K562 (cell line): ENCODE data around the gene SLC19A3. TPM values are rescaled to one million over a fixed set of nuclear protein-coding genes. Genes with fewer than 3 reads are reported as not detected.

Experiments
- ETS2 ChIP-seq: IDR thresholded peaks from 2 replicates; pipeline ENCODE4 v1.6.1; 2016; ENCODE audit warnings: borderline replicate concordance, missing genetic modification characterization, mild to moderate bottlenecking, moderate library complexity, missing compliant biosample characterization; ENCODE audit not compliant: poor library complexity, severe bottlenecking
- JUN ChIP-seq, 2 experiments: sonication (generic) in 1 of 2; formaldehyde crosslinking in 1 of 2; IDR thresholded peaks; 2 replicates each; pipeline versions ENCODE4 v1.6.1 to v1.8.0; 2012 to 2022; ENCODE audit warnings: borderline replicate concordance in 2 of 2, mild to moderate bottlenecking in 2 of 2, improper control_type of control experiment in 1 of 2, low read depth in 1 of 2, low read length in 1 of 2, missing genetic modification reagents in 1 of 2
- MAFF ChIP-seq: IDR thresholded peaks from 2 replicates; pipeline ENCODE4 v1.6.1; 2012; ENCODE audit warnings: low read length, improper control_type of control experiment
- NELFE ChIP-seq: IDR thresholded peaks from 2 replicates; pipeline ENCODE4 v1.6.1; 2011; ENCODE audit warnings: mild to moderate bottlenecking; ENCODE audit not compliant: insufficient read depth, insufficient read length
- ZNF134 ChIP-seq: fragments of 250-450 bp; sonication (Bioruptor Pico); conservative IDR thresholded peaks from 2 replicates; pipeline ENCODE4 v1.4.0; 2020
- polyA plus RNA-seq, 8 experiments: library from polyadenylated mRNA; depleted of rRNA in 4 of 8; stranded (reverse) in 5 of 8; unstranded in 3 of 8; fragments of >200 nt; fragmentation: Nextera tagmentation in 2 of 8; fragmentation: Illumina TruSeq in 1 of 8; extraction: Ambion mirVana in 2 of 8; extraction: Trizol in 1 of 8; gene quantifications; 2 replicates each; pipeline versions ENCODE4 v1.2.1 to v1.2.3, GENCODE V29; 2011 to 2014; ENCODE audit warnings: inconsistent platforms in 1 of 8, missing spikeins in 1 of 8
- total RNA-seq, 7 experiments: library from RNA; depleted of rRNA in 6 of 7; stranded (reverse); fragments of >200 nt in 6 of 7; fragmentation: Illumina TruSeq in 2 of 7; extraction: Trizol in 2 of 7; gene quantifications; 2 replicates each; pipeline versions ENCODE4 v1.2.1 to v1.2.3, GENCODE V29; 2011 to 2021; ENCODE audit warnings: low replicate concordance in 1 of 7
- TF ChIP-seq, protein P1 (sequence below), 2 experiments: fragments of 450-650 bp in 1 of 2; sonication (generic) in 1 of 2; formaldehyde crosslinking in 1 of 2; IDR thresholded peaks in 1 of 2; conservative IDR thresholded peaks in 1 of 2; 2 replicates each; pipeline versions ENCODE4 v1.6.1 to v1.8.1; 2016 to 2023; ENCODE audit warnings: mild to moderate bottlenecking in 2 of 2, moderate library complexity in 2 of 2, inconsistent platforms in 1 of 2, missing genetic modification reagents in 1 of 2
- TF ChIP-seq, protein P2 (sequence below): sonication (generic); formaldehyde crosslinking; IDR thresholded peaks from 2 replicates; pipeline ENCODE4 v1.8.0; 2023; ENCODE audit warnings: mild to moderate bottlenecking, missing genetic modification reagents
- TF ChIP-seq, protein P3 (sequence below): fragments of 450-650 bp; IDR thresholded peaks from 2 replicates; pipeline ENCODE4 v1.7.1; 2018; ENCODE audit warnings: mild to moderate bottlenecking, low read depth; ENCODE audit not compliant: partially characterized antibody
- TF ChIP-seq, protein P4 (sequence below): fragments of 450-650 bp; formaldehyde crosslinking; IDR thresholded peaks from 2 replicates; pipeline ENCODE4 v1.4.0; 2020; ENCODE audit warnings: mild to moderate bottlenecking, moderate library complexity

The SLC19A3 gene
- total and polyA plus RNA-seq, 9 of the 15 experiments (the other 6 are each of a cell fraction or from before 2014, with no cell fraction given) = not detected

DNA sequence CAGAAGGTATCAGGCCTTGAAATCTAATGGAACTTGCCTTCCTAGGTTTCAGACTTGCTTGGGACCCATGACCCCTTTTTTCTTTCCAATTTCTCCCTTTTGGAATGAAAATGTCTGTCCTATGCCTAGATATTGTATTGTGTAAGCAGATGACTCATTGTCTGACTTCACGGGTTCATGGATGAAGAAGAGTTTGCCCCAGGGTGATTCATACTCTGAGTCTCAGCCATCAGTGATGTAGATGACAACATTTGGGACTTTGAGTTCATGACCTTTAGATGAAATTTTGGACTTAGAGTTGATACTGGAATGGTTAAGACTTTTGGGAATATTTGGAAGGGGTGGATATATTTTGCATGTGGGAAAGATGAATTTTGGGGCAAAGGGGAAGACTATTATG lies 62.4 kb downstream of the SLC19A3 start (continued):
- TF ChIP-seq, protein P1, sequence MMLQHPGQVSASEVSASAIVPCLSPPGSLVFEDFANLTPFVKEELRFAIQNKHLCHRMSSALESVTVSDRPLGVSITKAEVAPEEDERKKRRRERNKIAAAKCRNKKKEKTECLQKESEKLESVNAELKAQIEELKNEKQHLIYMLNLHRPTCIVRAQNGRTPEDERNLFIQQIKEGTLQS (IDR thresholded peaks at IDR 0.05) = peak; percentile 73
- TF ChIP-seq, protein P1 (CRISPR knock-in tag; conservative IDR thresholded peaks at IDR 0.05) = no peak
- TF ChIP-seq, protein P2, sequence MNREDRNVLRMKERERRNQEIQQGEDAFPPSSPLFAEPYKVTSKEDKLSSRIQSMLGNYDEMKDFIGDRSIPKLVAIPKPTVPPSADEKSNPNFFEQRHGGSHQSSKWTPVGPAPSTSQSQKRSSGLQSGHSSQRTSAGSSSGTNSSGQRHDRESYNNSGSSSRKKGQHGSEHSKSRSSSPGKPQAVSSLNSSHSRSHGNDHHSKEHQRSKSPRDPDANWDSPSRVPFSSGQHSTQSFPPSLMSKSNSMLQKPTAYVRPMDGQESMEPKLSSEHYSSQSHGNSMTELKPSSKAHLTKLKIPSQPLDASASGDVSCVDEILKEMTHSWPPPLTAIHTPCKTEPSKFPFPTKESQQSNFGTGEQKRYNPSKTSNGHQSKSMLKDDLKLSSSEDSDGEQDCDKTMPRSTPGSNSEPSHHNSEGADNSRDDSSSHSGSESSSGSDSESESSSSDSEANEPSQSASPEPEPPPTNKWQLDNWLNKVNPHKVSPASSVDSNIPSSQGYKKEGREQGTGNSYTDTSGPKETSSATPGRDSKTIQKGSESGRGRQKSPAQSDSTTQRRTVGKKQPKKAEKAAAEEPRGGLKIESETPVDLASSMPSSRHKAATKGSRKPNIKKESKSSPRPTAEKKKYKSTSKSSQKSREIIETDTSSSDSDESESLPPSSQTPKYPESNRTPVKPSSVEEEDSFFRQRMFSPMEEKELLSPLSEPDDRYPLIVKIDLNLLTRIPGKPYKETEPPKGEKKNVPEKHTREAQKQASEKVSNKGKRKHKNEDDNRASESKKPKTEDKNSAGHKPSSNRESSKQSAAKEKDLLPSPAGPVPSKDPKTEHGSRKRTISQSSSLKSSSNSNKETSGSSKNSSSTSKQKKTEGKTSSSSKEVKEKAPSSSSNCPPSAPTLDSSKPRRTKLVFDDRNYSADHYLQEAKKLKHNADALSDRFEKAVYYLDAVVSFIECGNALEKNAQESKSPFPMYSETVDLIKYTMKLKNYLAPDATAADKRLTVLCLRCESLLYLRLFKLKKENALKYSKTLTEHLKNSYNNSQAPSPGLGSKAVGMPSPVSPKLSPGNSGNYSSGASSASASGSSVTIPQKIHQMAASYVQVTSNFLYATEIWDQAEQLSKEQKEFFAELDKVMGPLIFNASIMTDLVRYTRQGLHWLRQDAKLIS = no peak
- TF ChIP-seq NELFE (no peak), JUN (IDR thresholded peaks at IDR 0.05; ENCODE audit: borderline replicate concordance, low read depth, low read length) (peak; percentile 62), JUN (CRISPR knock-in tag; IDR thresholded peaks at IDR 0.05; ENCODE audit: borderline replicate concordance) (no peak), ETS2 (tag) (no peak), MAFF (no peak), ZNF134 (CRISPR knock-in tag) (no peak)
- TF ChIP-seq, protein P3, sequence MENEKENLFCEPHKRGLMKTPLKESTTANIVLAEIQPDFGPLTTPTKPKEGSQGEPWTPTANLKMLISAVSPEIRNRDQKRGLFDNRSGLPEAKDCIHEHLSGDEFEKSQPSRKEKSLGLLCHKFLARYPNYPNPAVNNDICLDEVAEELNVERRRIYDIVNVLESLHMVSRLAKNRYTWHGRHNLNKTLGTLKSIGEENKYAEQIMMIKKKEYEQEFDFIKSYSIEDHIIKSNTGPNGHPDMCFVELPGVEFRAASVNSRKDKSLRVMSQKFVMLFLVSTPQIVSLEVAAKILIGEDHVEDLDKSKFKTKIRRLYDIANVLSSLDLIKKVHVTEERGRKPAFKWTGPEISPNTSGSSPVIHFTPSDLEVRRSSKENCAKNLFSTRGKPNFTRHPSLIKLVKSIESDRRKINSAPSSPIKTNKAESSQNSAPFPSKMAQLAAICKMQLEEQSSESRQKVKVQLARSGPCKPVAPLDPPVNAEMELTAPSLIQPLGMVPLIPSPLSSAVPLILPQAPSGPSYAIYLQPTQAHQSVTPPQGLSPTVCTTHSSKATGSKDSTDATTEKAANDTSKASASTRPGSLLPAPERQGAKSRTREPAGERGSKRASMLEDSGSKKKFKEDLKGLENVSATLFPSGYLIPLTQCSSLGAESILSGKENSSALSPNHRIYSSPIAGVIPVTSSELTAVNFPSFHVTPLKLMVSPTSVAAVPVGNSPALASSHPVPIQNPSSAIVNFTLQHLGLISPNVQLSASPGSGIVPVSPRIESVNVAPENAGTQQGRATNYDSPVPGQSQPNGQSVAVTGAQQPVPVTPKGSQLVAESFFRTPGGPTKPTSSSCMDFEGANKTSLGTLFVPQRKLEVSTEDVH = no peak
- TF ChIP-seq, protein P4, sequence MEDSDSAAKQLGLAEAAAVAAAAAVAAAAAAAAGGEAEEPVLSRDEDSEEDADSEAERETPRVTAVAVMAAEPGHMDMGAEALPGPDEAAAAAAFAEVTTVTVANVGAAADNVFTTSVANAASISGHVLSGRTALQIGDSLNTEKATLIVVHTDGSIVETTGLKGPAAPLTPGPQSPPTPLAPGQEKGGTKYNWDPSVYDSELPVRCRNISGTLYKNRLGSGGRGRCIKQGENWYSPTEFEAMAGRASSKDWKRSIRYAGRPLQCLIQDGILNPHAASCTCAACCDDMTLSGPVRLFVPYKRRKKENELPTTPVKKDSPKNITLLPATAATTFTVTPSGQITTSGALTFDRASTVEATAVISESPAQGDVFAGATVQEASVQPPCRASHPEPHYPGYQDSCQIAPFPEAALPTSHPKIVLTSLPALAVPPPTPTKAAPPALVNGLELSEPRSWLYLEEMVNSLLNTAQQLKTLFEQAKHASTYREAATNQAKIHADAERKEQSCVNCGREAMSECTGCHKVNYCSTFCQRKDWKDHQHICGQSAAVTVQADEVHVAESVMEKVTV (CRISPR knock-in tag) = no peak
